K562 (cell line): Measurements from ENCODE around the gene PPIL1. TPM values are rescaled to one million over a fixed set of nuclear protein-coding genes. Genes with fewer than 3 reads are reported as not detected.

ENCODE experiments used
- BACH1 ChIP-seq: fragments of 200-800 bp; sonication (Bioruptor generic); IDR thresholded peaks from 2 replicates; pipeline ENCODE4 v1.6.1; 2016; ENCODE audit warnings: missing genetic modification characterization, missing compliant biosample characterization
- CREM ChIP-seq: IDR thresholded peaks from 2 replicates; pipeline ENCODE4 v1.6.1; 2014; ENCODE audit warnings: antibody characterized with exemption, low read depth
- ESRRA ChIP-seq: fragments of 450-650 bp; IDR thresholded peaks from 2 replicates; pipeline ENCODE4 v1.6.1; 2014; ENCODE audit warnings: low read depth, mild to moderate bottlenecking, moderate library complexity, borderline replicate concordance
- GMEB1 ChIP-seq: fragments of 250-450 bp; sonication (Bioruptor Pico); IDR thresholded peaks from 2 replicates; pipeline ENCODE4 v1.4.0; 2020; ENCODE audit warnings: mild to moderate bottlenecking
- HDAC1 ChIP-seq, 2 experiments: fragments of 450-650 bp; IDR thresholded peaks; 2 replicates each; pipeline ENCODE4 v1.6.1; 2016 to 2017; ENCODE audit warnings: inconsistent platforms in 1 of 2, mild to moderate bottlenecking in 1 of 2, moderate library complexity in 1 of 2
- NKRF ChIP-seq: fragments of 450-650 bp; IDR thresholded peaks from 2 replicates; pipeline ENCODE4 v1.6.1; 2016; ENCODE audit warnings: borderline replicate concordance
- PRMT5 ChIP-seq: sonication (generic); formaldehyde crosslinking; IDR thresholded peaks from 2 replicates; pipeline ENCODE4 v1.5.0; 2020; ENCODE audit warnings: missing genetic modification reagents
- YBX1 ChIP-seq: fragments of 450-650 bp; IDR thresholded peaks from 2 replicates; pipeline ENCODE4 v1.7.1; 2016; ENCODE audit warnings: mild to moderate bottlenecking
- ZKSCAN3 ChIP-seq: fragments of 250-450 bp; sonication (Bioruptor Pico); IDR thresholded peaks from 2 replicates; pipeline ENCODE4 v1.4.0; 2020
- ZNF3 ChIP-seq: fragments of 250-450 bp; sonication (Bioruptor Pico); IDR thresholded peaks from 2 replicates; pipeline ENCODE4 v1.5.0; 2021; ENCODE audit warnings: mild to moderate bottlenecking, moderate library complexity
- ZNF318 ChIP-seq, 2 experiments: fragments of 450-650 bp; IDR thresholded peaks; 2 replicates each; pipeline ENCODE4 v1.6.1; 2016; ENCODE audit warnings: mild to moderate bottlenecking in 2 of 2, borderline replicate concordance in 1 of 2, low read depth in 1 of 2, moderate library complexity in 1 of 2
- ZNF589 ChIP-seq: fragments of 200-800 bp; sonication (Bioruptor generic); IDR thresholded peaks from 2 replicates; pipeline ENCODE4 v1.6.1; 2016; ENCODE audit warnings: low read depth, missing genetic modification characterization, missing compliant biosample characterization
- polyA plus RNA-seq, 8 experiments: library from polyadenylated mRNA; depleted of rRNA in 4 of 8; stranded (reverse) in 5 of 8; unstranded in 3 of 8; fragments of >200 nt; fragmentation: Nextera tagmentation in 2 of 8; fragmentation: Illumina TruSeq in 1 of 8; extraction: Ambion mirVana in 2 of 8; extraction: Trizol in 1 of 8; gene quantifications; 2 replicates each; pipeline versions ENCODE4 v1.2.1 to v1.2.3, GENCODE V29; 2011 to 2014; ENCODE audit warnings: inconsistent platforms in 1 of 8, missing spikeins in 1 of 8
- total RNA-seq, 7 experiments: library from RNA; depleted of rRNA in 6 of 7; stranded (reverse); fragments of >200 nt in 6 of 7; fragmentation: Illumina TruSeq in 2 of 7; extraction: Trizol in 2 of 7; gene quantifications; 2 replicates each; pipeline versions ENCODE4 v1.2.1 to v1.2.3, GENCODE V29; 2011 to 2021; ENCODE audit warnings: low replicate concordance in 1 of 7
- TF ChIP-seq, protein P1 (sequence below): fragments of 450-650 bp; formaldehyde crosslinking; IDR thresholded peaks from 2 replicates; pipeline ENCODE4 v1.4.0; 2022; ENCODE audit warnings: missing genetic modification characterization

Gene PPIL1
- total and polyA plus RNA-seq, 9 of the 15 experiments (the other 6 are each of a cell fraction or from before 2014, with no cell fraction given): 65.8 to 205 (median 130) TPM

GRCh38 chr6:36820700-36821580 lies 53.7 kb downstream of the PPIL1 start (continued):
- no peak for TF ChIP-seq YBX1
- peak; percentile 12 for TF ChIP-seq BACH1 (tag)
- TF ChIP-seq ZNF3 (CRISPR knock-in tag): no peak
- TF ChIP-seq ZKSCAN3 (CRISPR knock-in tag): no peak
- TF ChIP-seq ZNF589 (CRISPR knock-in tag): peak; percentile 95
- TF ChIP-seq HDAC1 (IDR thresholded peaks at IDR 0.05): peak in 1 of 2 experiments; percentile 84; a peak in 2 of 4 replicates
- no peak; the same call in 1 of the 2 replicates for TF ChIP-seq GMEB1 (CRISPR knock-in tag)
- TF ChIP-seq, protein P1, sequence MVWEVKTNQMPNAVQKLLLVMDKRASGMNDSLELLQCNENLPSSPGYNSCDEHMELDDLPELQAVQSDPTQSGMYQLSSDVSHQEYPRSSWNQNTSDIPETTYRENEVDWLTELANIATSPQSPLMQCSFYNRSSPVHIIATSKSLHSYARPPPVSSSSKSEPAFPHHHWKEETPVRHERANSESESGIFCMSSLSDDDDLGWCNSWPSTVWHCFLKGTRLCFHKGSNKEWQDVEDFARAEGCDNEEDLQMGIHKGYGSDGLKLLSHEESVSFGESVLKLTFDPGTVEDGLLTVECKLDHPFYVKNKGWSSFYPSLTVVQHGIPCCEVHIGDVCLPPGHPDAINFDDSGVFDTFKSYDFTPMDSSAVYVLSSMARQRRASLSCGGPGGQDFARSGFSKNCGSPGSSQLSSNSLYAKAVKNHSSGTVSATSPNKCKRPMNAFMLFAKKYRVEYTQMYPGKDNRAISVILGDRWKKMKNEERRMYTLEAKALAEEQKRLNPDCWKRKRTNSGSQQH: no peak
- no peak for TF ChIP-seq ESRRA
- TF ChIP-seq CREM: peak; percentile 40; the same call in 1 of the 2 replicates
- TF ChIP-seq PRMT5 (CRISPR knock-in tag): no peak
- TF ChIP-seq ZNF318 (IDR thresholded peaks at IDR 0.05; ENCODE audit: borderline replicate concordance in 1 of 2, low read depth in 1 of 2): no peak; a peak in 1 of 4 replicates
- peak; percentile 56; the same call in 1 of the 2 replicates for TF ChIP-seq NKRF
